B cell (primary cell): ENCODE measurements around the gene CCDC78. TPM values are rescaled to one million over a fixed set of nuclear protein-coding genes. Genes with fewer than 3 reads are reported as not detected.

Source experiments
- ATAC-seq: fragments of 200-7000 bp; cut with Tn5 transposase; one replicate; pipeline ENCODE4 v1.10.0; 2021; ENCODE audit warnings: low read depth, mild to moderate bottlenecking, moderate number of reproducible peaks, moderate library complexity
- CTCF ChIA-PET: fragments of 350-600 bp; sonication (Branson Sonifier 250); formaldehyde crosslinking; loops from one replicate; lab custom pipeline; 2021; ENCODE audit warnings: antibody characterized with exemption, inconsistent platforms; lab: Charles Lee
- POLR2A ChIA-PET: fragments of 350-600 bp; sonication (Branson Sonifier 250); formaldehyde crosslinking; loops from one replicate; lab custom pipeline; 2021; ENCODE audit warnings: antibody characterized with exemption; lab: Charles Lee
- DNase-seq: peaks from one replicate; pipeline ENCODE4 v3.0.0; 2013
- H2AFZ ChIP-seq: 2 replicates; pipeline ENCODE4 v1.6.1; 2012; ENCODE audit warnings: mild to moderate bottlenecking, low read depth, low read length; ENCODE audit not compliant: insufficient read depth, poor library complexity, severe bottlenecking
- H3K27ac ChIP-seq, 2 donors: 1 replicate in 1 of 2; 2 replicates in 1 of 2; pipeline ENCODE4 v1.5.1; 2012 to 2013; ENCODE audit warnings: low read length in 2 of 2, mild to moderate bottlenecking in 2 of 2, moderate library complexity in 1 of 2
- H3K27me3 ChIP-seq, 4 experiments: fragments of 200-600 bp in 1 of 4; sonication (generic) in 1 of 4; replicated peaks in 1 of 4; 1 replicate in 2 of 4; 2 replicates in 2 of 4; pipeline versions ENCODE4 v1.6.1 to v1.7.0; 2013 to 2016; ENCODE audit warnings: low read length in 3 of 4, mild to moderate bottlenecking in 2 of 4, mixed read lengths in 1 of 4, moderate library complexity in 1 of 4; ENCODE audit not compliant: insufficient read depth in 4 of 4, control insufficient read depth in 3 of 4; ENCODE audit errors: control extremely low read depth in 1 of 4
- H3K36me3 ChIP-seq, 2 experiments: replicated peaks in 1 of 2; 1 replicate in 1 of 2; 2 replicates in 1 of 2; pipeline versions ENCODE4 v1.6.1 to v1.7.1; 2013; ENCODE audit warnings: low read length in 1 of 2; ENCODE audit not compliant: insufficient read depth in 2 of 2, control insufficient read depth in 1 of 2; ENCODE audit errors: control extremely low read depth in 1 of 2, extremely low read depth in 1 of 2
- H3K4me1 ChIP-seq, 2 donors: fragments of 200-600 bp in 1 of 2; sonication (generic) in 1 of 2; 1 replicate in 1 of 2; 2 replicates in 1 of 2; pipeline versions ENCODE4 v1.5.1 to v1.6.1; 2013 to 2017; ENCODE audit warnings: low read length in 2 of 2; ENCODE audit not compliant: control insufficient read depth in 2 of 2, insufficient read depth in 2 of 2
- H3K4me2 ChIP-seq: replicated peaks from 2 replicates; pipeline ENCODE3; 2012; ENCODE audit warnings: mild to moderate bottlenecking, low read depth, low read length; ENCODE audit not compliant: poor library complexity, severe bottlenecking
- H3K4me3 ChIP-seq, 5 experiments: fragments of 200-600 bp in 1 of 5; sonication (generic) in 1 of 5; 1 replicate in 3 of 5; 2 replicates in 2 of 5; pipeline versions ENCODE4 v1.5.1 to v1.7.0; 2011 to 2016; ENCODE audit warnings: low read length in 4 of 5, mild to moderate bottlenecking in 4 of 5, low read depth in 2 of 5, control low read depth in 1 of 5, moderate library complexity in 1 of 5; ENCODE audit not compliant: insufficient read depth in 1 of 5; ENCODE audit errors: control extremely low read depth in 1 of 5, extremely low read depth in 1 of 5
- H3K79me2 ChIP-seq: fragments of 200-600 bp; sonication (generic); one replicate; pipeline ENCODE4 v1.6.0; 2016; ENCODE audit warnings: low read length; ENCODE audit not compliant: control insufficient read depth, insufficient read depth
- H3K9ac ChIP-seq: fragments of 200-600 bp; sonication (generic); 2 replicates; pipeline ENCODE4 v1.6.1; 2017; ENCODE audit warnings: mild to moderate bottlenecking, low read length, moderate library complexity
- H3K9me3 ChIP-seq, 3 donors: one replicate each; pipeline versions ENCODE4 v1.6.1 to v1.7.1; 2013; ENCODE audit warnings: low read length in 2 of 3; ENCODE audit not compliant: control insufficient read depth in 2 of 3, insufficient read depth in 1 of 3; ENCODE audit errors: control extremely low read depth in 1 of 3
- H4K20me1 ChIP-seq: 2 replicates; pipeline ENCODE4 v1.6.0; 2012; ENCODE audit warnings: mild to moderate bottlenecking, low read length; ENCODE audit not compliant: insufficient read depth, control insufficient read depth, poor library complexity, severe bottlenecking
- H3K27ac Mint-ChIP-seq: one replicate; pipeline ENCODE4 v1.8.0; 2021; ENCODE audit warnings: mixed read lengths
- H3K27me3 Mint-ChIP-seq: one replicate; pipeline ENCODE4 v1.8.0; 2021; ENCODE audit warnings: mixed read lengths
- H3K4me1 Mint-ChIP-seq: one replicate; pipeline ENCODE4 v1.8.0; 2021; ENCODE audit warnings: mixed read lengths
- H3K4me3 Mint-ChIP-seq: one replicate; pipeline ENCODE4 v1.8.0; 2021; ENCODE audit warnings: mixed read lengths
- H3K9me3 Mint-ChIP-seq: one replicate; pipeline ENCODE4 v1.8.0; 2022; ENCODE audit warnings: mixed read lengths; ENCODE audit not compliant: insufficient read depth
- EZH2 ChIP-seq: IDR thresholded peaks from 2 replicates; pipeline ENCODE4 v1.6.1; 2012; ENCODE audit warnings: borderline replicate concordance, low read depth, mild to moderate bottlenecking, moderate library complexity, low read length; ENCODE audit not compliant: insufficient read depth, poor library complexity, severe bottlenecking
- WGBS: methylation state at CpG from one replicate; pipeline ENCODE4 v1.1.5; 2013; ENCODE audit warnings: missing lambda C conversion rate; ENCODE audit not compliant: insufficient coverage; 5-methylcytosine and 5-hydroxymethylcytosine counted together
- intact Hi-C: fragments of 100-400 bp; cut with micrococcal nuclease; formaldehyde crosslinking; loops from one replicate; pipeline ENCODE4 v1.10.0; 2022
- polyA plus RNA-seq: library from polyadenylated mRNA; depleted of rRNA; stranded (reverse); fragments of >200 nt; gene quantifications from 2 replicates; pipeline ENCODE4 v1.2.3, GENCODE V29; 2012
- total RNA-seq, 2 donors: library from RNA; stranded (reverse); fragments of 120-200 nt in 1 of 2; gene quantifications; 1 replicate in 1 of 2; 2 replicates in 1 of 2; pipeline versions ENCODE4 v1.2.3 to v1.2.4, GENCODE V29; 2013 to 2022
- TF ChIP-seq, protein P1 (sequence below): fragments of 200-600 bp; IDR thresholded peaks from one replicate; pipeline ENCODE4 v1.8.0; 2022; ENCODE audit warnings: antibody characterized with exemption, mild to moderate bottlenecking

The CCDC78 gene
- total and polyA plus RNA-seq, 2 donors (not counting 1 experiment from before 2014, with no cell fraction given): 11.8 to 34.2 TPM

GRCh38 chr16:718389-718788, 7.9 kb downstream of the CCDC78 start:
- peaks cover 11% of the 10 kb centered on the region for H3K4me1 Mint-ChIP-seq
- no peaks in the 10 kb centered on the region for H3K9me3 Mint-ChIP-seq
- Histone ChIP-seq H3K9me3 (peaks cover 0 to 15% (median 0%) of the 10 kb centered on the region in 3 donors), H3K27me3 (peaks cover 0 to 22% (median 10%) of the 10 kb centered on the region in 4 experiments), H3K27ac (no peak overlapping the region), H3K79me2 (no peaks in the 10 kb centered on the region), H3K9ac (no peak overlapping the region), H3K4me1 (peaks cover 28 to 39% of the 10 kb centered on the region in 2 donors), H2AFZ (no peak overlapping the region), H3K36me3 (no peaks in the 10 kb centered on the region), H3K4me2 (no peak overlapping the region), H3K4me3 (no peak overlapping the region), H4K20me1 (peaks cover 20% of the 10 kb centered on the region)
- no peak overlapping the region for H3K27ac Mint-ChIP-seq
- DNase-seq (no peak), ATAC-seq (no peak)
- H3K4me3 Mint-ChIP-seq: no peak overlapping the region
- TF ChIP-seq, protein P1, sequence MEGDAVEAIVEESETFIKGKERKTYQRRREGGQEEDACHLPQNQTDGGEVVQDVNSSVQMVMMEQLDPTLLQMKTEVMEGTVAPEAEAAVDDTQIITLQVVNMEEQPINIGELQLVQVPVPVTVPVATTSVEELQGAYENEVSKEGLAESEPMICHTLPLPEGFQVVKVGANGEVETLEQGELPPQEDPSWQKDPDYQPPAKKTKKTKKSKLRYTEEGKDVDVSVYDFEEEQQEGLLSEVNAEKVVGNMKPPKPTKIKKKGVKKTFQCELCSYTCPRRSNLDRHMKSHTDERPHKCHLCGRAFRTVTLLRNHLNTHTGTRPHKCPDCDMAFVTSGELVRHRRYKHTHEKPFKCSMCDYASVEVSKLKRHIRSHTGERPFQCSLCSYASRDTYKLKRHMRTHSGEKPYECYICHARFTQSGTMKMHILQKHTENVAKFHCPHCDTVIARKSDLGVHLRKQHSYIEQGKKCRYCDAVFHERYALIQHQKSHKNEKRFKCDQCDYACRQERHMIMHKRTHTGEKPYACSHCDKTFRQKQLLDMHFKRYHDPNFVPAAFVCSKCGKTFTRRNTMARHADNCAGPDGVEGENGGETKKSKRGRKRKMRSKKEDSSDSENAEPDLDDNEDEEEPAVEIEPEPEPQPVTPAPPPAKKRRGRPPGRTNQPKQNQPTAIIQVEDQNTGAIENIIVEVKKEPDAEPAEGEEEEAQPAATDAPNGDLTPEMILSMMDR: no peak
- TF ChIP-seq EZH2: no peak
- ChIA-PET CTCF (interaction anchor here (1.3 kb wide), 1 partner anchor 10 kb away, joined by 3 read pairs; no protein-coding TSS in a partner anchor), POLR2A (interaction anchor here (1.3 kb wide), 1 partner anchor 10 kb away, joined by 11 read pairs; no protein-coding TSS in a partner anchor)
- WGBS: 91% methylated on average over 7 of the region's 9 CpGs
- intact Hi-C loops: loop anchor here (5.0 kb wide), 1 partner anchor 254 kb away; the partner anchor contains the start of gene LMF1
- H3K27me3 Mint-ChIP-seq: peaks cover 3% of the 10 kb centered on the region
